WTC11 (cell line): ENCODE results near the gene SRSF1. TPM values are rescaled to one million over a fixed set of nuclear protein-coding genes. Genes with fewer than 3 reads are reported as not detected.

Experiments used
- ATAC-seq: fragments of 200-7000 bp; cut with Tn5 transposase; 2 replicates; pipeline ENCODE4 v1.10.0; 2021; ENCODE audit warnings: mild to moderate bottlenecking, moderate library complexity
- CTCF ChIA-PET: fragments of 300-600 bp; sonication (Branson Sonifier 250); formaldehyde crosslinking; loops from one replicate; lab custom pipeline; 2021; ENCODE audit warnings: antibody characterized with exemption; lab: Charles Lee
- POLR2A ChIA-PET: fragments of 350-600 bp; sonication (Branson Sonifier 250); formaldehyde crosslinking; loops from one replicate; lab custom pipeline; 2021; ENCODE audit warnings: antibody characterized with exemption; lab: Charles Lee
- DNase-seq: peaks from one replicate; pipeline ENCODE4 v3.0.0; 2021; ENCODE audit warnings: low spot score
- H3K27ac Mint-ChIP-seq: 2 replicates; pipeline ENCODE4 v1.8.0; 2021; ENCODE audit warnings: mixed read lengths
- H3K27me3 Mint-ChIP-seq: 2 replicates; pipeline ENCODE4 v1.8.0; 2021; ENCODE audit warnings: low read depth, mild to moderate bottlenecking, moderate library complexity, mixed read lengths
- H3K36me3 Mint-ChIP-seq: 2 replicates; pipeline ENCODE4 v1.8.0; 2021; ENCODE audit warnings: mixed read lengths
- H3K4me1 Mint-ChIP-seq: 2 replicates; pipeline ENCODE4 v1.8.0; 2022; ENCODE audit warnings: mixed read lengths
- H3K4me3 Mint-ChIP-seq: 2 replicates; pipeline ENCODE4 v1.8.0; 2021; ENCODE audit warnings: mild to moderate bottlenecking, moderate library complexity, mixed read lengths
- H3K9me3 Mint-ChIP-seq: 2 replicates; pipeline ENCODE4 v1.8.0; 2021; ENCODE audit warnings: mixed read lengths
- ATF3 ChIP-seq: sonication (generic); formaldehyde crosslinking; conservative IDR thresholded peaks from 2 replicates; pipeline ENCODE4 v1.8.1; 2022; ENCODE audit warnings: mild to moderate bottlenecking, missing genetic modification reagents
- E2F5 ChIP-seq: sonication (generic); formaldehyde crosslinking; IDR thresholded peaks from 2 replicates; pipeline ENCODE4 v1.8.1; 2022; ENCODE audit warnings: mild to moderate bottlenecking, moderate library complexity, missing genetic modification reagents
- ESRRA ChIP-seq: sonication (generic); formaldehyde crosslinking; IDR thresholded peaks from 2 replicates; pipeline ENCODE4 v1.8.1; 2022; ENCODE audit warnings: mild to moderate bottlenecking, missing genetic modification reagents, borderline replicate concordance
- ETV6 ChIP-seq: sonication (generic); formaldehyde crosslinking; IDR thresholded peaks from 2 replicates; pipeline ENCODE4 v1.8.1; 2022; ENCODE audit warnings: mild to moderate bottlenecking, missing genetic modification reagents
- GTF2I ChIP-seq: fragments of 250-450 bp; sonication (Bioruptor Pico); conservative IDR thresholded peaks from 2 replicates; pipeline ENCODE4 v1.4.0; 2021; ENCODE audit warnings: mild to moderate bottlenecking
- IRF1 ChIP-seq: sonication (generic); formaldehyde crosslinking; IDR thresholded peaks from 2 replicates; pipeline ENCODE4 v1.8.0; 2023; ENCODE audit warnings: missing genetic modification reagents
- JUN ChIP-seq: sonication (generic); formaldehyde crosslinking; IDR thresholded peaks from 2 replicates; pipeline ENCODE4 v1.8.0; 2023; ENCODE audit warnings: mild to moderate bottlenecking, missing genetic modification reagents
- NR1H2 ChIP-seq: sonication (generic); formaldehyde crosslinking; IDR thresholded peaks from 2 replicates; pipeline ENCODE4 v1.9.0; 2021; ENCODE audit warnings: mild to moderate bottlenecking, moderate library complexity, missing genetic modification reagents
- NR2C2 ChIP-seq: sonication (generic); formaldehyde crosslinking; IDR thresholded peaks from 2 replicates; pipeline ENCODE4 v1.8.0; 2022; ENCODE audit warnings: mild to moderate bottlenecking, missing genetic modification reagents
- STAT6 ChIP-seq: sonication (generic); formaldehyde crosslinking; conservative IDR thresholded peaks from 2 replicates; pipeline ENCODE4 v1.8.1; 2023; ENCODE audit warnings: mild to moderate bottlenecking, low read depth, missing genetic modification reagents, moderate library complexity
- TP53 ChIP-seq: sonication (generic); formaldehyde crosslinking; IDR thresholded peaks from 2 replicates; pipeline ENCODE4 v1.8.1; 2023; ENCODE audit warnings: mild to moderate bottlenecking, missing genetic modification reagents
- ZBTB43 ChIP-seq: sonication (generic); formaldehyde crosslinking; IDR thresholded peaks from 2 replicates; pipeline ENCODE4 v1.8.1; 2023; ENCODE audit warnings: mild to moderate bottlenecking, missing genetic modification reagents
- ZNF121 ChIP-seq: sonication (generic); formaldehyde crosslinking; IDR thresholded peaks from 2 replicates; pipeline ENCODE4 v1.8.0; 2023; ENCODE audit warnings: missing genetic modification reagents
- ZNF219 ChIP-seq: sonication (generic); formaldehyde crosslinking; IDR thresholded peaks from 2 replicates; pipeline ENCODE4 v1.8.0; 2023; ENCODE audit warnings: missing genetic modification reagents, mild to moderate bottlenecking, borderline replicate concordance
- ZNF671 ChIP-seq: fragments of 250-450 bp; sonication (Bioruptor Pico); IDR thresholded peaks from 2 replicates; pipeline ENCODE4 v1.8.0; 2021; ENCODE audit warnings: mild to moderate bottlenecking
- ZSCAN18 ChIP-seq: fragments of 250-450 bp; sonication (Bioruptor Pico); IDR thresholded peaks from 2 replicates; pipeline ENCODE4 v2.1.2; 2022; ENCODE audit warnings: mild to moderate bottlenecking, moderate library complexity
- total RNA-seq: library from RNA; stranded (reverse); gene quantifications from 3 replicates; pipeline ENCODE4 v1.2.3, GENCODE V29; 2021

The SRSF1 gene
- total RNA-seq, 1 experiment from 2014 or later, result 387 TPM

GRCh38 chr17:57966875-57967274, 40.2 kb downstream of the SRSF1 start:
- H3K4me3 Mint-ChIP-seq, result no peak overlapping the region

More at GRCh38 chr17:57966875-57967274, 40.2 kb downstream of the SRSF1 start:
- Mint-ChIP-seq H3K4me1 (peaks cover 8% of the 10 kb centered on the region), H3K27me3 (peaks cover 2% of the 10 kb centered on the region; the same call in 1 of the 2 replicates), H3K9me3 (0 out of 2 replicates have a peak, but pooled peaks cover 4% of the 10 kb centered on the region), H3K27ac (no peak overlapping the region), H3K36me3 (no peaks in the 10 kb centered on the region)
- no peak for TF ChIP-seq E2F5
- no peak for TF ChIP-seq ATF3 (CRISPR knock-in tag)
- no peak for TF ChIP-seq ESRRA (CRISPR knock-in tag)
- TF ChIP-seq ZNF219 (CRISPR knock-in tag), result no peak
- TF ChIP-seq GTF2I (CRISPR knock-in tag), result no peak
- TF ChIP-seq NR1H2 (CRISPR knock-in tag), result no peak
- TF ChIP-seq ZSCAN18 (CRISPR knock-in tag), result no peak
- TF ChIP-seq NR2C2 (CRISPR knock-in tag), result no peak
- no peak for TF ChIP-seq ZNF671
- no peak for TF ChIP-seq JUN (CRISPR knock-in tag)
- no peak for TF ChIP-seq IRF1 (CRISPR knock-in tag)
- no peak for TF ChIP-seq STAT6 (CRISPR knock-in tag)
- no peak for TF ChIP-seq TP53 (CRISPR knock-in tag)
- no peak for TF ChIP-seq ZNF121 (CRISPR knock-in tag)
- no peak for TF ChIP-seq ETV6 (CRISPR knock-in tag)
- TF ChIP-seq ZBTB43 (CRISPR knock-in tag), result no peak
- ChIA-PET CTCF (interaction anchor here (1.2 to 2.9 kb wide), 6 partner anchors 11 to 109 kb away, joined by 4 to 11 read pairs (median 4); partner anchors contain the start of gene CUEDC1), POLR2A (interaction anchor here (0.5 to 1.3 kb wide), 3 partner anchors 42 to 106 kb away, joined by 3 to 5 read pairs (median 3); no protein-coding TSS in a partner anchor)
- no peak for DNase-seq
- no peak for ATAC-seq
